Nephron (organoid): Measurements from ENCODE around the gene LRP5.
"Not testable (repeated sequence)": the region's sequence is repeated elsewhere in the genome, so short reads cannot be mapped to it uniquely, and the experiment has no call there.

ENCODE experiments used
- H3K27ac Mint-ChIP-seq, 3 experiments: 2 replicates each; pipeline ENCODE4 v1.8.0; 2020; ENCODE audit warnings: mixed read lengths in 3 of 3, mild to moderate bottlenecking in 2 of 3, moderate library complexity in 1 of 3
- H3K27me3 Mint-ChIP-seq: 2 replicates; pipeline ENCODE4 v1.8.0; 2021; ENCODE audit warnings: low read depth, mild to moderate bottlenecking, moderate library complexity, mixed read lengths
- H3K36me3 Mint-ChIP-seq: 2 replicates; pipeline ENCODE4 v1.8.0; 2020; ENCODE audit warnings: low read depth, mixed read lengths
- H3K4me1 Mint-ChIP-seq: 2 replicates; pipeline ENCODE4 v1.8.0; 2020; ENCODE audit warnings: mixed read lengths
- H3K4me3 Mint-ChIP-seq, 3 experiments: 2 replicates each; pipeline ENCODE4 v1.8.0; 2020; ENCODE audit warnings: mild to moderate bottlenecking in 3 of 3, mixed read lengths in 3 of 3, moderate library complexity in 2 of 3
- H3K9me3 Mint-ChIP-seq: 2 replicates; pipeline ENCODE4 v1.8.0; 2020; ENCODE audit warnings: mixed read lengths
- CTCF ChIP-seq, 3 experiments: fragments of 200-600 bp; sonication (generic); IDR thresholded peaks; one replicate each; pipeline ENCODE4 v1.5.0; 2021; ENCODE audit warnings: antibody characterized with exemption in 3 of 3; ENCODE audit not compliant: unreplicated experiment in 3 of 3

The LRP5 gene

DNA sequence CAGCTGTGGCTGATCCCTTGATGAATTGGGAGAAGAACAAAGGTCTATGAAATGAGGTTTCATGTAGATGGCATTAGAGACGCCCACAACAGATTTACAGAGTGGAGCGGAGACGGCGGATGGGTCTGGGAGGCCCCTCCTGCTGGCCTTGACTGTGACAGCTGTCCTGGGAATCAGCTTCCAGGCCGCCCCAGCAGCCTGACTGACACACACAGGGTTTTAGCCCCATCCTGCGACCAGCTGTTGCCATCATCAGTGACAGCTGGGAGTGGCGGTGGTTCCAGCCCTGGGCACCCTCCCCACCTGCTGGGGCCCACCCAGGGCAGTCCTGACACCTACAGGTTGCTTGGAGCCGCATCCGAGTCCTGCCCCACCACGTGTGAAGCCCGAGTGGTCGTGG is 84.1 kb downstream of the LRP5 start:
- Mint-ChIP-seq H3K27me3 (no peaks in the 10 kb centered on the region), H3K9me3 (no peaks in the 10 kb centered on the region), H3K4me1 (peaks cover 49% of the 10 kb centered on the region), H3K27ac (peak overlapping the region; percentile 79 to 83 (median 80)), H3K4me3 (peak overlapping the region in 2 of 3 experiments; percentile 44 to 47), H3K36me3 (peaks cover 23% of the 10 kb centered on the region)
- TF ChIP-seq CTCF (IDR thresholded peaks at IDR 0.05; ENCODE audit: unreplicated experiment in 3 of 3): no peak

DNA sequence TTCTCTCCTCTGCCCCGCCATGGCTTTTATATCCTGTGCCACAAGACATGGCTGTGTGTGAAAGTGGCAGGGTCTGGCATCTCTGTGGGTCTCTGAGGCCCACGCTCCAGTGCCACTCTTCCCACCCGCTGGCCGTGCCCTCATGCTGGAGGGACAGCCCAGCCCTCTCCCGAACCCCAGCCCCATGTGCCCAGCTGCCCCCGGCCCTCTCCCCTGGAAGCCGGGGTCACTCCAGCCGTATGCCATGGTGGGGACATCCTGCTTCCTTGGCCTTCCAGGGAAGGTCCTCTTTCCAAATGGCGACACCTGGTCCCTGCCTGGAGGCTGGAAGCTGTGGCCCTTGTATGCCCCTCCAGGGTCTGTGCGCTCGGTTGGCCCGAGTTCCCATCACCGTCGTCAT is 84.9 kb downstream of the LRP5 start:
- Mint-ChIP-seq H3K9me3 (no peaks in the 10 kb centered on the region), H3K4me3 (no peak overlapping the region), H3K27me3 (no peaks in the 10 kb centered on the region), H3K27ac (peak overlapping the region in 2 of 3 experiments; percentile 80 to 86), H3K36me3 (peaks cover 27% of the 10 kb centered on the region), H3K4me1 (peaks cover 54% of the 10 kb centered on the region)
- TF ChIP-seq CTCF (IDR thresholded peaks at IDR 0.05; ENCODE audit: unreplicated experiment in 3 of 3): no peak

DNA sequence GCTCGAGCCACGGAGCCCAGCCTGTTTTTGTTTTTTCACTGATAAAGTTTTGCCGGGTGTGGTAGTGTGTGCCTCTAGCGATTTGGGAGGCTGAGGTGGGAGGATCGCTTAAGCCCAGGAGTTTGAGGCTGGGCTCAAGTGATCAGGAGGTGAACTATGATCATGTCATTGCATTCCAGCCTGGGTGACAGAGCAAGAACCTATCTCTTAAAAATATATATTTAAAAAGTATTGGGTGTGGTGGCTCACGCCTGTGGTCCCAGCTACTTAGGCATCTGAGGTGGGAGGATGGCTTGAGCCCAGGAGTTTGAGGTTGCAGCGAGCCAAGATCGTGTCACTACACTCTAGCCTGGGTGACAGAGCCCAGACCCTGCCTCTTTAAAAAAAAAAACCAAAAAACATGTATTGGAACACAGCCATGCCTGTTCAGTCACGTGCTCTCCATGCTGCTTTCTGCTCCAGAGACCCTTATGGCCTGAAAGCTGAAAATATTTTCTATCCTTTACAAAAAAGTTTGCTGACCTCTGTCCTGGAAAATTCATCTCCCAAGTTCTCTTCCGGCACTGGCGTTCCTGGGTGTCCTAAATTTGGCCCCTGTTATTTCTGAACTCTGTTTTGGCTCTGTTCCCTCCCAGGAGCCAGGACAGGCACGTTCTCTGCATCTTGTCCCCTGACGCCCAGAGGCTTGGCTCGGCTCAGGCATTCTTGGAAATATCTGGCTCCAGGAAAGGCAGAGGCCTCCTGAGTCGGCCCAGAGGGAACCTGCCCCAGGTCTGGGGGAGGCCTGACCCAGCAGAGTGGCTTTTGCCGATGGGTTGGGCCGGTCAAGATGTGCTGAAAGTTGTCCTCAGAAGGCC is 86.8 kb downstream of the LRP5 start:
- Mint-ChIP-seq H3K36me3 (peaks cover 27% of the 10 kb centered on the region), H3K4me3 (peak overlapping the region in 1 of 3 experiments; percentile 10), H3K27ac (peak overlapping the region; percentile 75 to 94 (median 83)), H3K9me3 (no peaks in the 10 kb centered on the region), H3K27me3 (no peaks in the 10 kb centered on the region), H3K4me1 (peaks cover 53% of the 10 kb centered on the region)
- TF ChIP-seq CTCF (IDR thresholded peaks at IDR 0.05; ENCODE audit: unreplicated experiment in 3 of 3): no peak

GRCh38 chr11:68399916-68400315 is 87.5 kb downstream of the LRP5 start:
- Mint-ChIP-seq H3K4me1 (peaks cover 47% of the 10 kb centered on the region), H3K4me3 (peak overlapping the region in 1 of 3 experiments; percentile 10), H3K27me3 (no peaks in the 10 kb centered on the region), H3K27ac (peak overlapping the region; percentile 75 to 94 (median 83)), H3K9me3 (no peaks in the 10 kb centered on the region), H3K36me3 (peaks cover 26% of the 10 kb centered on the region)
- TF ChIP-seq CTCF (IDR thresholded peaks at IDR 0.05; ENCODE audit: unreplicated experiment in 3 of 3): no peak

GRCh38 chr11:68400584-68400983 is 88.2 kb downstream of the LRP5 start:
- Mint-ChIP-seq H3K27ac (peak overlapping the region in 1 of 3 experiments; percentile 63), H3K36me3 (peaks cover 29% of the 10 kb centered on the region), H3K4me1 (peaks cover 47% of the 10 kb centered on the region)
- H3K9me3 Mint-ChIP-seq, H3K27me3 Mint-ChIP-seq, H3K4me3 Mint-ChIP-seq: not testable (repeated sequence)

GRCh38 chr11:68401856-68402255 is 89.5 kb downstream of the LRP5 start:
- no peak for TF ChIP-seq CTCF (IDR thresholded peaks at IDR 0.05; ENCODE audit: unreplicated experiment in 3 of 3)
- Mint-ChIP-seq H3K9me3 (no peaks in the 10 kb centered on the region), H3K27ac (peak overlapping the region; percentile 29 to 57 (median 44)), H3K36me3 (peaks cover 37% of the 10 kb centered on the region), H3K27me3 (no peaks in the 10 kb centered on the region), H3K4me3 (no peak overlapping the region), H3K4me1 (peaks cover 37% of the 10 kb centered on the region)
